LNCaP clone FGC (cell line): ENCODE measurements around the gene PLXNC1.

Experiments
- DNase-seq: peaks from one replicate; pipeline ENCODE4 v3.0.0-alpha.2; 2011; ENCODE audit warnings: low read depth
- H3K4me3 ChIP-seq: 2 replicates; pipeline ENCODE4 v1.5.1; 2011; ENCODE audit warnings: mild to moderate bottlenecking, low read depth, low read length, control low read depth
- TF ChIP-seq, protein P1 (sequence below): IDR thresholded peaks from 2 replicates; pipeline ENCODE4 v1.5.1; 2012; ENCODE audit warnings: mild to moderate bottlenecking; ENCODE audit not compliant: control insufficient read depth, insufficient read depth; ENCODE audit errors: extremely low read depth

The PLXNC1 gene

DNA sequence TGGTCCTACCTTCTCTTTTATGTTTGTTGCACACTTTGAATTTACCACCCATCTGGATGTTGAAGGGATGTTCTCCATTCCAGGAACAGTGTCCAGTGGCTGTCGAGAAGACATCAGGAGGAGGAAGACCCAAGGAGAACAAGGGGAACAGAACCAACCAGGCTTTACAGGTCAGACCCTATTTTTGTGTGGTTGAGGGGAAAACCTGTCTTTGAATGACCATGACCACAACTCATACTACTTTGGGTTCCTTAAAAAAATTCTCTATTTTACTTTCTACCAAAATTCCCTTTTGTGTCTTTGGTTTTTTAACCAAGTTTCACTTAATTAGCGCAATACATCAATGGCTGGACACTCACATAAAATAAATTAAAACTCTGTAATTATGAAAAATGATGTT, 78.7 kb downstream of the PLXNC1 start:
- TF ChIP-seq, protein P1, sequence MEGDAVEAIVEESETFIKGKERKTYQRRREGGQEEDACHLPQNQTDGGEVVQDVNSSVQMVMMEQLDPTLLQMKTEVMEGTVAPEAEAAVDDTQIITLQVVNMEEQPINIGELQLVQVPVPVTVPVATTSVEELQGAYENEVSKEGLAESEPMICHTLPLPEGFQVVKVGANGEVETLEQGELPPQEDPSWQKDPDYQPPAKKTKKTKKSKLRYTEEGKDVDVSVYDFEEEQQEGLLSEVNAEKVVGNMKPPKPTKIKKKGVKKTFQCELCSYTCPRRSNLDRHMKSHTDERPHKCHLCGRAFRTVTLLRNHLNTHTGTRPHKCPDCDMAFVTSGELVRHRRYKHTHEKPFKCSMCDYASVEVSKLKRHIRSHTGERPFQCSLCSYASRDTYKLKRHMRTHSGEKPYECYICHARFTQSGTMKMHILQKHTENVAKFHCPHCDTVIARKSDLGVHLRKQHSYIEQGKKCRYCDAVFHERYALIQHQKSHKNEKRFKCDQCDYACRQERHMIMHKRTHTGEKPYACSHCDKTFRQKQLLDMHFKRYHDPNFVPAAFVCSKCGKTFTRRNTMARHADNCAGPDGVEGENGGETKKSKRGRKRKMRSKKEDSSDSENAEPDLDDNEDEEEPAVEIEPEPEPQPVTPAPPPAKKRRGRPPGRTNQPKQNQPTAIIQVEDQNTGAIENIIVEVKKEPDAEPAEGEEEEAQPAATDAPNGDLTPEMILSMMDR = no peak
- H3K4me3 ChIP-seq = no peak overlapping the region
- DNase-seq = no peak

DNA sequence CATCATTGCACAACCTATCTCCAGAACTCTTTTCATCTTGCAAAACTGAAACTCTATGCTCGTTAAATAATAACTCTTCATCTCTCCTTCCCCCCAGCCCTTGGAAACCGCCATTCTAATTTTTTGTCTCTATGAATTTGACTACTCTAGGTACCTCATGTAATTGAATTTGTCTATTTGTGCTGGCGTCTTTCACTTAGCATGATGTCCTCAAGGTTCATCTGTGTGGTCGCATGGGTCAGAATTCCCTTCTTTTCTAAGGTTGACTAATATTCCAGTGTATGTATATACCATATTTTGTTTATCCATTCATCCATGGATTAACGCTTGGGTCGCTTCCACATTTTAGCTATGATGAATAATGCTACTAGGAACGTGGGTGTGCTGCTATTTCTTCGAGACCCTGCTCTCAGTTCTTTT, 80.1 kb downstream of the PLXNC1 start:
- no peak for DNase-seq
- TF ChIP-seq, protein P1 = no peak
- H3K4me3 ChIP-seq = no peak overlapping the region

DNA sequence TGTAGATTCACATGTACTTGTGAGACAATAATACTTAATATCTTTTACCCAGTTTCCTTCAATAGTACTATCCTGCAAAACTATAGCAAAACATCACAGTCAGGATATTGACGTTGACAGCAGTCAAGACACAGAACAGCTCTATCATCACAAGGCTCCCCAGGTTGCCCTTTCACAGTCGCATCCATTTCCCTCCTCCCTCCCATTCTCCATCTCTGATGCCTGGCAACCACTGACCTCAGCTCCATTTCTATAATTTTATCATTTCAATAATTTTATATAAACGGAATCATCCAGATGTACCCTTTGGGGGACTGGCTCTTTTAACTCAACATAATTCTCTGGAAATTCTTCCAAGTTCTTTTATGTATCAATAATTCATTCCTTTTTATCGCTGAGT, 81.5 kb downstream of the PLXNC1 start:
- TF ChIP-seq, protein P1 = no peak
- H3K4me3 ChIP-seq = no peak overlapping the region
- no peak for DNase-seq

DNA sequence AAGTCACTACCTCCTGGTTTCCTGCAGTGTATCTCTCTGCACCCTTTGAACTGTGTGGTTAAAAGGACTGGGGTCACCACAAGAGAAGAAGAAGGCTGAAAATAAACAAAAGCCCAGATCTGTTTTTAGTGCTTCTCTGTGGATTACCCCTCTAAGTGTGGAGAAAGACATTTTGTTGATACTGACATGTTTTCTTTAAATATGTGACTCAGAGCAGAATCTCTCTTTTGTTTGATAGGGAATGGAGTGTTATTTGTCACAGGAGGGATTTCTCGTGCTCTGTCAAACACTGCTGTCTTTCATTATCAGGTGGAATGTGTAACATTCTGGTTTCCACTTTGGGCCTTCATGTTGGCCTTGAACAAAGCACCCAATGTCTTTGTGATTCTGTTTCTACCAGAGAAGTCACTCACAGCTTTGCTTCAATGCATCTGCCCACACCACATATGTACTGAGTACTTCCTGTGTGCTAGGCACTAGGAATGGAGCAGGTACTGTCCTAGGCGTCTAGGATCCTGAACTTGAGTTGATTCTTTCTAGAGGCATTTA, 82.1 kb downstream of the PLXNC1 start:
- no peak overlapping the region for H3K4me3 ChIP-seq
- no peak for DNase-seq
- TF ChIP-seq, protein P1 = no peak

DNA sequence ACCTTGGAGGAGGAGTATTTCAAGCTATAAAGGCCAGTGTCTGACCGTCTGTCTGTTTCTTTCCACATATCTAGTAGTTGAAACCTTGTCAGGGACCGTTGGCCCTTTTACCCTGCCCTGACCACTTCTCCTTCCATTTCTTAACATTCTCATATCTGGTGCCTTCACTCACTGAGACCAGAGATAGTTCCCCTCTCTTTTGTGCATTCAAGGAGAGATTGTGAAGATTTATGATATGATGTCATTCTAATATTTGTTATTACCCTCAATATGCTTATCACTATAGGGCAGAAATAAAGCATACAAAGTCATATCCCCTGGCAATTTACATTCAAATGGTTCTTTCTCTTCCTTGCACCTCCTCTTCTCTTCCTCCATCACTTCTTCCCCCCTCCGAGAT, 83.3 kb downstream of the PLXNC1 start:
- TF ChIP-seq, protein P1 = no peak
- DNase-seq = no peak
- H3K4me3 ChIP-seq = no peak overlapping the region

DNA sequence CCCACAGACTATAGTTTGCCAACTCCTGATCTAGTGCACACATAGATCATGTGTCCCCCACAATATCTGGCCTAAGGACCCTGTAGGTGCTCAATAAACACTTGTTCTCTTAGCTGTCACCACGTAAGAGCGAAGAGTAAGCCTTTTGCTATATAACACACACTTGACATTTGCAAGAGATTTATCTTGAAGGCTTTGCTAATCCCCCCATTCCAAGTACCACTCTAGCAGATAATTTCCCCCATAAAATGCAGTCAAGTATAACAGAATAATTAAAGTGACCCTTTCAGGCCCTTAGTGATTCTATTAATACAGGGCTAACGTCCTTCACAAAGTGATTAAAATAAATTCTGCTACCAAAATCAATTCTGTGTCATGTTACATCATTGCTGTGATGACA, 87.5 kb downstream of the PLXNC1 start:
- TF ChIP-seq, protein P1 = no peak
- no peak overlapping the region for H3K4me3 ChIP-seq
- no peak for DNase-seq

DNA sequence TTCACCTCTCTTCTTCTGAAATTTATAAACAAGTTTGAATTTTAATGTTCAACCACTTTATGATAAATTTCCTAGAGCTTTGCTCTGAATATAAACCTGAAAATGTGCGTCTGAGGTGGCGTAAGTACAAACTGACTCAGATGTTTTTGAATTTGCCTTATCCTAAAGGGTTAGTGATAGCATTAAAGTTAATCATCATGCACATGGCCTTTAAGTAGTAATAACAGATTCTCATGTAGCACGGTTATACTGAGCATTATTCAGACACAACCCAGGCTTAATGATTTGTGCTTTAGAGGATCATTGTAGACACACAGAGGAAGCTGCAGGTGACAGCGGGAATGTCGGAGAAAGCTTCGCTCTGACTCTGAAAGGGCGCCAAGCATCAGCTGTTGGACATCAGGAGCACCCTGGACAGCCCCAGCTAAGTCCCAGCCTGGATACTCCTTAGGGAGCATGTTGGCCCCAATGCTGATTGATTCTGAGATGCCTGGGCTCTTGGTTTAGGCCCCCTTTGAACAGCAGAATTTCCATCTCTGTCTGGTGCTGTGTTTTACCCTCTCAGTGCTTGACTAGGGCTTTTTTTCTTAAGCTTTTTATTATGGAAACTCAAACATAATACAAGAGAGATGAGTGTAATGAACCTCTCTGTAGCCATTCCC, 91.1 kb downstream of the PLXNC1 start:
- TF ChIP-seq, protein P1 = no peak
- H3K4me3 ChIP-seq = no peak overlapping the region
- no peak for DNase-seq
